Measurements from ENCODE around the gene CHI3L1.

Gene CHI3L1

GRCh38 chr1:203180611-203181330, 5.7 kb downstream of the CHI3L1 start:
- DNase-seq: no peak

- no peak for DNase-seq
These were observed 6.9 kb downstream of the CHI3L1 start for GRCh38 chr1:203179667-203180005.

GRCh38 chr1:203178821-203179666, 7.5 kb downstream of the CHI3L1 start:
- no peak for DNase-seq

GRCh38 chr1:203178083-203178482, 8.4 kb downstream of the CHI3L1 start:
- DNase-seq: no peak

GRCh38 chr1:203177470-203178039, 8.9 kb downstream of the CHI3L1 start:
- DNase-seq: peak; percentile 48 to 72

- peak in 1 of 2 donors; percentile 55 for DNase-seq
These were observed 9.5 kb downstream of the CHI3L1 start for GRCh38 chr1:203177036-203177405.

GRCh38 chr1:203176273-203177035, 10.1 kb downstream of the CHI3L1 start:
- DNase-seq: peak in 1 of 2 donors; percentile 54

- peak; percentile 47 to 80 for DNase-seq
These were observed 10.7 kb downstream of the CHI3L1 start for GRCh38 chr1:203175827-203176241.

- DNase-seq: no peak
These were observed 11.2 kb downstream of the CHI3L1 start, which contains the start of gene MYBPH for GRCh38 chr1:203175237-203175826. MYBPH (minus strand) TSS chr1:203175826; CDS start chr1:203175755, 71 bp downstream.

- DNase-seq: no peak
These were observed 12.0 kb downstream of the CHI3L1 start for GRCh38 chr1:203174324-203174985.

- DNase-seq: no peak
These were observed 12.9 kb downstream of the CHI3L1 start for GRCh38 chr1:203173566-203173965.

- DNase-seq: no peak
These were observed 13.4 kb downstream of the CHI3L1 start for GRCh38 chr1:203173011-203173555.

- DNase-seq: peak in 1 of 2 donors; percentile 72
These were observed 14.1 kb downstream of the CHI3L1 start for GRCh38 chr1:203172184-203173010.

GRCh38 chr1:203171341-203172183, 14.9 kb downstream of the CHI3L1 start:
- no peak for DNase-seq

- DNase-seq: no peak
These were observed 15.7 kb downstream of the CHI3L1 start for GRCh38 chr1:203170625-203171330.

GRCh38 chr1:203169770-203170520, 16.6 kb downstream of the CHI3L1 start:
- DNase-seq: no peak

GRCh38 chr1:203168991-203169390, 17.5 kb downstream of the CHI3L1 start:
- DNase-seq: no peak

- DNase-seq: no peak
These were observed 18.2 kb downstream of the CHI3L1 start for GRCh38 chr1:203168256-203168786.

Measured in inflammatory macrophage treated with lipopolysaccharide for 1 hour (primary cell).